Fibroblast of mammary gland (primary cell): ENCODE results near the gene FOSL2.

Source experiments
- DNase-seq: peaks from one replicate; pipeline ENCODE4 v3.0.0-alpha.2; 2010; ENCODE audit warnings: low read depth
- H3K4me3 ChIP-seq: 2 replicates; pipeline ENCODE4 v1.5.1; 2011; ENCODE audit warnings: low read depth, mild to moderate bottlenecking, low read length, moderate library complexity; ENCODE audit not compliant: control insufficient read depth
- TF ChIP-seq, protein P1 (sequence below): conservative IDR thresholded peaks from 2 replicates; pipeline ENCODE4 v1.5.1; 2011; ENCODE audit warnings: low read depth, low read length, inconsistent platforms; ENCODE audit not compliant: control insufficient read depth, insufficient read depth

FOSL2 gene

DNA sequence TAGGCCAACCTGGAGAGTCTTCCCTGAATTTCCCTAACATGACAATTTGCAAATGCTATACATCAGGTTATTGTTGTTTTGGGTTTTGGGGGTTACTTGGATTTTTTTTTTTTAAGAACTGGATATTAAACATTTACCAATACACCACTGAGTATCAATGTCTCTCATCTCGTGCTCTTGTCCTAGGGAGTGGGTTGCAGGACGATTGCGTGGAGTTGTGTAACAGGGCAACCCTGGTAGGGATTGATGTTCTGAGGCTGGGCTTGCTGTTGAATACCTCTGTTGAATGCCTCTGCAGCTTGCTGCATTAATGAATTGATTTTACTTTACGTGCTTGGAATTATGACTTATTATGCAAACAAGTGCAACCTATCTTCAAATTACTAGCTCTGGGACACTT is 18.8 kb upstream of the FOSL2 start:
- TF ChIP-seq, protein P1, sequence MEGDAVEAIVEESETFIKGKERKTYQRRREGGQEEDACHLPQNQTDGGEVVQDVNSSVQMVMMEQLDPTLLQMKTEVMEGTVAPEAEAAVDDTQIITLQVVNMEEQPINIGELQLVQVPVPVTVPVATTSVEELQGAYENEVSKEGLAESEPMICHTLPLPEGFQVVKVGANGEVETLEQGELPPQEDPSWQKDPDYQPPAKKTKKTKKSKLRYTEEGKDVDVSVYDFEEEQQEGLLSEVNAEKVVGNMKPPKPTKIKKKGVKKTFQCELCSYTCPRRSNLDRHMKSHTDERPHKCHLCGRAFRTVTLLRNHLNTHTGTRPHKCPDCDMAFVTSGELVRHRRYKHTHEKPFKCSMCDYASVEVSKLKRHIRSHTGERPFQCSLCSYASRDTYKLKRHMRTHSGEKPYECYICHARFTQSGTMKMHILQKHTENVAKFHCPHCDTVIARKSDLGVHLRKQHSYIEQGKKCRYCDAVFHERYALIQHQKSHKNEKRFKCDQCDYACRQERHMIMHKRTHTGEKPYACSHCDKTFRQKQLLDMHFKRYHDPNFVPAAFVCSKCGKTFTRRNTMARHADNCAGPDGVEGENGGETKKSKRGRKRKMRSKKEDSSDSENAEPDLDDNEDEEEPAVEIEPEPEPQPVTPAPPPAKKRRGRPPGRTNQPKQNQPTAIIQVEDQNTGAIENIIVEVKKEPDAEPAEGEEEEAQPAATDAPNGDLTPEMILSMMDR = no peak
- H3K4me3 ChIP-seq = no peak overlapping the region

DNA sequence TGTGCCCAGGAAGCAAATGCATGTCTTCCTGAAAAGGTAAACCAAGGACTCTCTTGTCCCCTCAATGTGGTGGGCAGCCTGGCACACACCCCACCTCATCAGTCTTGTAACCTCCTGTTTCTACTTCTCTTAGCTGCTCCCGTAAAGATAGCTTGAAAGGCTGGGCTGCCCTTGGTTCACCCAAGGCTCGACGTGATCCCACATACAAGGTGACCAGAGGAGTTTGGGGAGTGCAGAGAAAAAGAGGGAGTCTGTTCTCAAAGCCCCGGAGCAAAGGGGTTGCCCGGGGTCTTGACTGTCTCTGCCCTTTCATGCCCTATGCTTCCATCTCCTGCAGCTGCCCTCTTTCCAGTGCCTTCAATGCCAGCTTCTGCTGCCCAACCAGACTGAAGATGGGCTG is 18.3 kb upstream of the FOSL2 start:
- DNase-seq = no peak
- no peak overlapping the region for H3K4me3 ChIP-seq
- TF ChIP-seq, protein P1 = no peak

More for the DNA sequence above, 18.8 kb upstream of the FOSL2 start:
- no peak for DNase-seq

DNA sequence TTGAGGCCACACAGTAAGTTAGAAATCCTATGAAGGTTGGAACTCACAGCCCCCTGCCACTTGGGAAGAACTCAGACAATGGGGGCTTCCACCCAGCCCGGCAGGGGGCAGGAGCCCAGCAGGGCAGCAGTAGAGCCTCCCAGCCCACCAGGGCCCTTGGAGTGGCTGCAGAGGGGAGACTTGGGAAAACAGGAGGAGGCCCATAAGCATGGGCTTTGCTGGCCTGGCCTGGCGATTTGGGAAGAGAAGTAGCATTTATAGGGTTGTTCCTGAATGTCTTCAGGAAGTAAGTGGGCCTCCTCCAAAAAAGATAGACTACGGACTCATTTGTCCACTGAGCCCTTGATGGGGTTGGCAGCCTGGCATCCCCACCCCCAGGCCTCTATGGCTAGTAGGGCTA is 17.4 kb upstream of the FOSL2 start:
- no peak overlapping the region for H3K4me3 ChIP-seq
- no peak for DNase-seq
- TF ChIP-seq, protein P1 = no peak

DNA sequence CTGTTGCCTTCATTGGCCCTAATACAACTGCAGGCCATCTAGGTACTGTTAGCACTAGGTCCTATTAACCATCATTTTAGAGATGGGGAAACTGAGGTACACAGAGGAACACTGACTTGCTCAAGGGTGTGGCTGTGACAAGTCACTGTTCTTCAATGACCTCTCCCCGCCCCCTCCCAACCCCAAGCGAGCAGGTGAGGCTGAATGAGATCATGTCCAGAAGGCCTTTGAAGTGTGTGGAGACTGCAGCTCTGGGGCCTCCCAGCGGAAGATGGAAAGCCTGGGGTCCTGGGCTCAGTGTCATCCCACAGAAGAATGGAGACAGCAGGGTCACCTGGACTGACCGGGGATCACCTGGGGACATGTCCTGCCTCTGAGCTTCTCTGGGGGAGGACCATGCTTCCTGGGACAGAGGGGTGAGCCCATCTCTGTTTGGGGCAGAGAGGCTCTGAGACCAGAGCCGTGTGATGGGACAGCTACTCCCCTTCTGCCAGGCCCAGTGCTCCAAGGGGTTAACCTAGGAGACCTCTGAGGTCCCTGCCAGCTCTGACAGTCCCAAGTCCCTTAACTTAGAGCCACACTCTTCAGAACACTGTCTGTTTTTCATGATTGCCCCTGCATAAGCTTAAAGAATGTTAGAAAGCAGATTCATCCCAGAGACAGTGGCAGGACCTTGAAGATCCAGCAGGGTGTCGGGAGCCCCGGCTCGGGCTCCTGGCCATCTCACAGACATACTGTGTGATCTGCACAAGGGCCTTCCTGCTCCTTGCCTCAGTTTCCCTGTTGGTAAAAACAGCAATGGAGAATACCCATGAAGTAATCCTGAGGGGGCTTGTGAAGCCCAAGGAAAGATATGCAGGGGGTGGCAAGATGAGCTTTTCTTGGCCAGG is 16.7 kb upstream of the FOSL2 start:
- no peak for DNase-seq
- no peak overlapping the region for H3K4me3 ChIP-seq
- TF ChIP-seq, protein P1 = no peak

DNA sequence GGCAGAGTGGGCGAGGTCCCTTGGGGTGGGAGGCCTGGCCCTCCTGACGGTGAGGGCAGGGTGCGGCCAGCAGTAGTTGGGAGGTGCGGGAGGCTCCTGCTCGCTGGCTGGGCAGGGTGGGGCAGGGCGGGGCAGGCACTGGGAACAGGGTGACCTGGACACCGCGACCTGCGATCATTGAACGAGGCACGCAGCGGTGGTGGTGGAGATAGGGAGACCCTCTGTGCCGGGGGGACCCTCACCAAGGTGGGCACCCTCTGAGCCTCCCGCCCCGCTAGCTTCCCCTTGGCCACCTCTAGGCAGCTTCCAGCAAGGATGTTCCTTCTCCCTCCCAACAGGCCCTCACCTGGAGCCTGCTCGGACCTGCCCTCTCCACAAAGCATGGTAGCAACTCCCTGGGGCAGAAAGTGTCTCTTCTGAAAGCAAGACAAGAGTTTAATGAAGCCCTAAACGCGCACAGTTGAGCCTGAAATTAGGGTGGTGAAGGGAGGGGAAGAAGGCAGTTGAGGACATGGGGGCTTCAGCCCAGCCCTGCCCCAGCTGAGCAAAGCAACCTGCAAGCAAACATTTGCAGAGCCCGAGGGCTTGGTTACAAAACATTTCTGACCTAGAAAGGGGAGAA is 15.4 kb upstream of the FOSL2 start:
- no peak for DNase-seq
- H3K4me3 ChIP-seq = no peak overlapping the region
- TF ChIP-seq, protein P1 = no peak

DNA sequence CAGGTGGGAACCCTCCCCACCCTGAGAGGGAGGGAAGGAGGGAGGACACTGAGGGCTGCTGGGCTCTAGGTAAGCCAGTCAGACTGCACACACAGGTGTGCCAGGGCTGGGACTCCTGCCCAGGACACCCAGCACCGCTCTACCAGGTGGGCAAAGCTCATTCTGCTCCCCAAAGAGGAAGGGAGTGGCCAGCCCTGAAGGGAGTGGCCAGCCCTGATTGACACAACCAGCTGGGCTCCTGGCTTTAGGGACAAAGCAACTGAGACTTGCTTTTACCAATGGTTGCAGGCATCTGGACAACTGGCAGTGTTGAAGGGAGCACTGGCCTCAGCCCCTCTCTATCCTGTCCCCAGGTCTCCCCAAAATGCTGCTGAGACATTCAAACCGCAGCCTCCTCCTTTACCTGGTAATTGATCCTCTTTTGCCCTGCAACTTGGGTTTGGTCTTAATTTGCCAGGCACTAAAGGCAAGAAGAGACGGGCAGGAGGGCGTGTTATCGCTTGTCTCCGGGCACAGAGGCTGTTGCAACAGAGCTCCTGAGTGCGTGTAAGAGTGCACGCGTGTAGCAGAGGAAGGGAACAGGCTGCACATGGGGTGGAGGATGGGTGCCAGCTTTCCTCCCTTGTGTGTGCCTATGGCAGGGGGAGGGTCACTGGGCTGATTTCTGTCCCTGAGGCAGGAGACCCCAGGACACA is 14.5 kb upstream of the FOSL2 start:
- no peak for DNase-seq
- H3K4me3 ChIP-seq = no peak overlapping the region
- TF ChIP-seq, protein P1 = no peak
